Medulla oblongata (tissue), 1 donor: ENCODE measurements around the gene ARHGAP19.
A peak's percentile ranks its signal among the peaks of the same experiment; 100 is the strongest.

Experiments
- DNase-seq: peaks from one replicate; pipeline ENCODE4 v3.0.0-alpha.2; 2015; ENCODE audit errors: extremely low spot score

Gene ARHGAP19

GRCh38 chr10:97196223-97197029 lies 96.0 kb downstream of the ARHGAP19 start:
- peak; percentile 50 for DNase-seq

GRCh38 chr10:97195706-97196222 lies 96.7 kb downstream of the ARHGAP19 start:
- DNase-seq = no peak

GRCh38 chr10:97192952-97193435 lies 99.4 kb downstream of the ARHGAP19 start:
- DNase-seq = no peak

GRCh38 chr10:97190450-97190849 lies 102.0 kb downstream of the ARHGAP19 start:
- DNase-seq = peak; percentile 75

- peak; percentile 30 for DNase-seq
These were observed 104.2 kb downstream of the ARHGAP19 start for GRCh38 chr10:97188261-97188711.

- no peak for DNase-seq
These were observed 105.5 kb downstream of the ARHGAP19 start for GRCh38 chr10:97186911-97187310.

GRCh38 chr10:97185326-97186058 lies 106.9 kb downstream of the ARHGAP19 start, which contains the start of gene SLIT1:
TSS of gene SLIT1 (minus strand) at chr10:97185959. CDS start at chr10:97185674, 285 bp downstream.
- no peak for DNase-seq

GRCh38 chr10:97184971-97185325 lies 107.5 kb downstream of the ARHGAP19 start:
- no peak for DNase-seq

- DNase-seq = no peak
These were observed 109.1 kb downstream of the ARHGAP19 start for GRCh38 chr10:97183314-97183713.

- peak; percentile 43 for DNase-seq
These were observed 110.0 kb downstream of the ARHGAP19 start for GRCh38 chr10:97182288-97182990.

- DNase-seq = no peak
These were observed 111.5 kb downstream of the ARHGAP19 start for GRCh38 chr10:97180986-97181385.

GRCh38 chr10:97180363-97180755 lies 112.1 kb downstream of the ARHGAP19 start:
- DNase-seq = no peak

GRCh38 chr10:97179731-97180362 lies 112.6 kb downstream of the ARHGAP19 start:
- DNase-seq = no peak

GRCh38 chr10:97179311-97179710 lies 113.1 kb downstream of the ARHGAP19 start:
- no peak for DNase-seq

GRCh38 chr10:97178074-97178473 lies 114.4 kb downstream of the ARHGAP19 start:
- no peak for DNase-seq

- no peak for DNase-seq
These were observed 116.2 kb downstream of the ARHGAP19 start for GRCh38 chr10:97176226-97176625.

GRCh38 chr10:97175586-97175985 lies 116.9 kb downstream of the ARHGAP19 start:
- no peak for DNase-seq

- DNase-seq = no peak
These were observed 117.5 kb downstream of the ARHGAP19 start for GRCh38 chr10:97174941-97175340.

GRCh38 chr10:97174276-97174775 lies 118.1 kb downstream of the ARHGAP19 start:
- DNase-seq = no peak

GRCh38 chr10:97173036-97173435 lies 119.4 kb downstream of the ARHGAP19 start:
- DNase-seq = no peak
